Measurements from ENCODE around the gene EVX1.

The EVX1 gene

GRCh38 chr7:27242555-27243339, at the start of gene EVX1:
Gene EVX1, plus strand, starts transcription at chr7:27242802. Its CDS starts 229 bp downstream, at chr7:27243031.
- DNase-seq, result peak; percentile 96

- DNase-seq, result no peak
These were observed 49.1 kb upstream of the EVX1 start for GRCh38 chr7:27193335-27194001.

- DNase-seq, result no peak
These were observed 48.6 kb upstream of the EVX1 start for GRCh38 chr7:27194002-27194352.

- no peak for DNase-seq
These were observed 47.8 kb upstream of the EVX1 start for GRCh38 chr7:27194686-27195379.

GRCh38 chr7:27196287-27196767, 46.3 kb upstream of the EVX1 start:
- peak; percentile 89 for DNase-seq

- no peak for DNase-seq
These were observed 45.2 kb upstream of the EVX1 start for GRCh38 chr7:27197137-27198042.

- peak; percentile 64 for DNase-seq
These were observed 44.3 kb upstream of the EVX1 start for GRCh38 chr7:27198138-27198841.

GRCh38 chr7:27198871-27199801, 43.5 kb upstream of the EVX1 start:
- peak; percentile 65 for DNase-seq

- DNase-seq, result peak; percentile 85
These were observed 42.5 kb upstream of the EVX1 start, which contains the start of gene HOXA13 for GRCh38 chr7:27199849-27200760. Gene HOXA13, minus strand, starts transcription at chr7:27200091. Its CDS starts 14 bp downstream, at chr7:27200077.

GRCh38 chr7:27200761-27201579, 41.6 kb upstream of the EVX1 start:
- peak; percentile 72 for DNase-seq

GRCh38 chr7:27201580-27202017, 41.0 kb upstream of the EVX1 start:
- DNase-seq, result no peak

GRCh38 chr7:27202018-27202861, 40.4 kb upstream of the EVX1 start:
- DNase-seq, result no peak

GRCh38 chr7:27202862-27203134, 39.8 kb upstream of the EVX1 start:
- DNase-seq, result no peak

- DNase-seq, result no peak
These were observed 39.1 kb upstream of the EVX1 start for GRCh38 chr7:27203365-27203953.

GRCh38 chr7:27203964-27204594, 38.5 kb upstream of the EVX1 start:
- DNase-seq, result no peak

GRCh38 chr7:27204851-27205322, 37.7 kb upstream of the EVX1 start:
- peak; percentile 54 for DNase-seq

Measured in DMS53 (cell line).